ENCODE measurements around the gene CYTH2. TPM values are rescaled to one million over a fixed set of nuclear protein-coding genes. Genes with fewer than 3 reads are reported as not detected.

The CYTH2 gene
- total and polyA plus RNA-seq, 2 donors, result 32.0 to 42.4 TPM

DNA sequence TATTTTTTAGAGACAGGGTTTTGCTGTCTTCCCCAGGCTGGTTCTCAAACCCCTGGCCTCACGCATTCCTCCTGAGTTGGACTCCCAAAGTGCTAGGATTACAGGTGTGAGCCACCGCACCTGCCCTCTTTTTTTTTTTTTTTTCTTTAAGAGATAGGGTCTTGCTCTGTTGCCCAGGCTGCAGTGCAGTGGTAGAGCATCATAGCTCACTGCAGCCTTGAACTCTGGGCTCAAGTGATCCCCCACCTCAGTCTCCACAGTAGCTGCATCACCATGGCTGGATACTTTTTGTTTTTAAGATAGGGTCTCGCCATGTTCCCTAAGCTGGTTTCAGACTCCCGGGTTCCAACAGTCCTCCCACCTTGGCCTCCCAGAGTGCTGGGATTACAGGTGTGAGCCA is 12.3 kb upstream of the CYTH2 start:
- H3K27ac ChIP-seq (ENCODE audit: low read depth in 1 of 2, low read length in 1 of 2), result no peak overlapping the region
- peaks cover 45 to 48% of the 10 kb centered on the region in 2 donors for H3K36me3 ChIP-seq (ENCODE audit: control insufficient read depth in 2 of 2, insufficient read depth in 2 of 2, low read length in 1 of 2)
- H3K4me3 ChIP-seq (ENCODE audit: low read length in 2 of 2), result no peak overlapping the region
- no peaks in the 10 kb centered on the region for H3K4me1 ChIP-seq (ENCODE audit: control insufficient read depth in 2 of 2, insufficient read depth in 2 of 2, low read length in 2 of 2)
- H3K27me3 ChIP-seq (ENCODE audit: control insufficient read depth in 2 of 2, insufficient read depth in 1 of 2, low read length in 1 of 2), result no peaks in the 10 kb centered on the region
- no peak for DNase-seq (ENCODE audit: low read depth in 6 of 9, low spot score in 9 of 9)
- H3K9me3 ChIP-seq (ENCODE audit: control insufficient read depth in 2 of 2, insufficient read depth in 1 of 2, low read length in 1 of 2), result no peaks in the 10 kb centered on the region
- WGBS, result 99% methylated on average over 4 of the region's 4 CpGs

DNA sequence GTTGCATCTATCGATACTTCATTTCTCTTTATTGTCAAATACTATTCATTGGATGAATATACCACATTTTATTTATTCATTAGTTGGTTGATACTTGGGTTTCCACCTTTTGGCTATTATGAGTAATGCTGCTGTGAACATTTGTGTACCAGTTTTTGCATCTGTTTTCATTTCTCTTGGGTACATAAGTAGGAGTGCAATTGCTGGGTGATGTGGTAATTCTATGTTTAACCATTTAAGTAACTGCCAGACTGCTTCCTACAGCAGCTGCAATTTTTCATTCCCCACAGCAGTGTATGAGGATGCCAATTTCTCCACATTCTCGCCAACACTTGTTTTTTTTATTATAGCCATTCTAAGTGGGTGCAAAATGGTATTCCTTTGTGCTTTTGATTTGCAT is 11.2 kb upstream of the CYTH2 start:
- Histone ChIP-seq H3K36me3 (ENCODE audit: control insufficient read depth in 2 of 2, insufficient read depth in 2 of 2, low read length in 1 of 2) (peaks cover 37 to 38% of the 10 kb centered on the region in 2 donors), H3K27me3 (ENCODE audit: control insufficient read depth in 2 of 2, insufficient read depth in 1 of 2, low read length in 1 of 2) (no peaks in the 10 kb centered on the region), H3K27ac (ENCODE audit: low read depth in 1 of 2, low read length in 1 of 2) (no peak overlapping the region), H3K9me3 (ENCODE audit: control insufficient read depth in 2 of 2, insufficient read depth in 1 of 2, low read length in 1 of 2) (no peaks in the 10 kb centered on the region), H3K4me1 (ENCODE audit: control insufficient read depth in 2 of 2, insufficient read depth in 2 of 2, low read length in 2 of 2) (no peaks in the 10 kb centered on the region), H3K4me3 (ENCODE audit: low read length in 2 of 2) (no peak overlapping the region)
- no peak for DNase-seq (ENCODE audit: low read depth in 6 of 9, low spot score in 9 of 9)
- whole genome bisulfite sequencing, result over 99% methylated on average over 2 of the region's 2 CpGs

DNA sequence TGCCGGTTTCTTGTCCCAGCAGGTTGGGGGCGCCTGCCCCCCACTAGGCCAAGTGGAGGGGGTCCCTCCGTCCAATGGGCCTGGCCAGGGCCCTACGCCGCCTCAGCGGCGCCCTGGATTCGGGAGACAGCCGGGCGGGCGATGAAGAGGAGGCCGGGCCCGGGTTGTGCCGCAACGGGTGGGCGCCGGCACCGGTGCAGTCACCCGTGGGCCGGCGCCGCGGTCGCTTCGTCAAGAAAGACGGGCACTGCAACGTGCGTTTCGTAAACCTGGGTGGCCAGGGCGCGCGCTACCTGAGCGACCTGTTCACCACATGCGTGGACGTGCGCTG is 7.6 kb upstream of the CYTH2 start:
- no peaks in the 10 kb centered on the region for H3K9me3 ChIP-seq (ENCODE audit: control insufficient read depth in 2 of 2, insufficient read depth in 1 of 2, low read length in 1 of 2)
- DNase-seq (ENCODE audit: low read depth in 6 of 9, low spot score in 9 of 9), result no peak
- H3K27me3 ChIP-seq (ENCODE audit: control insufficient read depth in 2 of 2, insufficient read depth in 1 of 2, low read length in 1 of 2), result no peaks in the 10 kb centered on the region
- H3K36me3 ChIP-seq (ENCODE audit: control insufficient read depth in 2 of 2, insufficient read depth in 2 of 2, low read length in 1 of 2), result peaks cover 2 to 9% of the 10 kb centered on the region in 2 donors
- H3K4me1 ChIP-seq (ENCODE audit: control insufficient read depth in 2 of 2, insufficient read depth in 2 of 2, low read length in 2 of 2), result no peaks in the 10 kb centered on the region
- H3K27ac ChIP-seq (ENCODE audit: low read depth in 1 of 2, low read length in 1 of 2), result no peak overlapping the region
- H3K4me3 ChIP-seq (ENCODE audit: low read length in 2 of 2), result no peak overlapping the region
- 97% methylated on average over 36 of the region's 36 CpGs for WGBS

DNA sequence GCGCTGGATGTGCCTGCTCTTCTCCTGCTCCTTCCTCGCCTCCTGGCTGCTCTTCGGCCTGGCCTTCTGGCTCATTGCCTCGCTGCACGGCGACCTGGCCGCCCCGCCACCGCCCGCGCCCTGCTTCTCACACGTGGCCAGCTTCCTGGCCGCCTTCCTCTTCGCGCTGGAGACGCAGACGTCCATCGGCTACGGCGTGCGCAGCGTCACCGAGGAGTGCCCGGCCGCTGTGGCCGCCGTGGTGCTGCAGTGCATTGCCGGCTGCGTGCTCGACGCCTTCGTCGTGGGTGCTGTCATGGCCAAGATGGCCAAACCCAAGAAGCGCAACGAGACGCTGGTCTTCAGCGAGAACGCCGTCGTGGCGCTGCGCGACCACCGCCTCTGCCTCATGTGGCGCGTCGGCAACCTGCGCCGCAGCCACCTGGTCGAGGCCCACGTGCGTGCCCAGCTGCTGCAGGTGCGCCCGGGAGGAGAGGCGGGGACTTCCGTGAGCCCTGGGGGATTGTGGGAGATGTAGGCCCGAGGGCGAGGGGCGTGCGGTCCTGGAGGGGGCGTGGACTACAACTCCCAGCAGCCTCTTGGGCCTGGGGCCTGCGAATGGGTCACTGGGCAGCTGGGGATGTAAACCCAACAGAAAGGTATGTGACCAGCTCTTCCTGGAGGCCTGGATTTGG is 7.0 kb upstream of the CYTH2 start:
- WGBS, result 96% methylated on average over 62 of the region's 62 CpGs
- Histone ChIP-seq H3K27ac (ENCODE audit: low read depth in 1 of 2, low read length in 1 of 2) (no peak overlapping the region), H3K36me3 (ENCODE audit: control insufficient read depth in 2 of 2, insufficient read depth in 2 of 2, low read length in 1 of 2) (peaks cover 0 to 4% of the 10 kb centered on the region in 2 donors), H3K9me3 (ENCODE audit: control insufficient read depth in 2 of 2, insufficient read depth in 1 of 2, low read length in 1 of 2) (no peaks in the 10 kb centered on the region), H3K27me3 (ENCODE audit: control insufficient read depth in 2 of 2, insufficient read depth in 1 of 2, low read length in 1 of 2) (no peaks in the 10 kb centered on the region), H3K4me3 (ENCODE audit: low read length in 2 of 2) (no peak overlapping the region), H3K4me1 (ENCODE audit: control insufficient read depth in 2 of 2, insufficient read depth in 2 of 2, low read length in 2 of 2) (no peaks in the 10 kb centered on the region)
- DNase-seq (ENCODE audit: low read depth in 6 of 9, low spot score in 9 of 9), result no peak

DNA sequence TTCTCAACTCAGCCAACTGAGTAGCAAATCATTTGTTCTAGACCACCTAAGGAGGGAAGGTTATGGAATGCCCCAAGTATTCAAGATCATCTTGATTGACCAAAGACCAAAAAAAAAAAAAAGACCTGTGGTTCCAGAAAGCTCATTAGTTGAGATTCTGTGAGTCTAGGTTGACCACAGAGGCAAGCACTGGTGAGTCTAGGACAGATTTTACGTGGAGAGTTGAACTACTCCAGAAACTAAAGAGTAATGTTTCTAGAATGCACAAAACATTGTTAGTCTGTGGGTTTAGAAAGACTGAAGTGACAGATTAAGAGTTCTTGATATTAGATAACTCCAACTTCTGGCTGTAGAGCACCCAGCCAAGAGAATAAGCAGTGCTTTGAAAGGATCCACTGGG is 4.0 kb upstream of the CYTH2 start:
- 98% methylated on average over 1 of the region's 1 CpG for WGBS

DNA sequence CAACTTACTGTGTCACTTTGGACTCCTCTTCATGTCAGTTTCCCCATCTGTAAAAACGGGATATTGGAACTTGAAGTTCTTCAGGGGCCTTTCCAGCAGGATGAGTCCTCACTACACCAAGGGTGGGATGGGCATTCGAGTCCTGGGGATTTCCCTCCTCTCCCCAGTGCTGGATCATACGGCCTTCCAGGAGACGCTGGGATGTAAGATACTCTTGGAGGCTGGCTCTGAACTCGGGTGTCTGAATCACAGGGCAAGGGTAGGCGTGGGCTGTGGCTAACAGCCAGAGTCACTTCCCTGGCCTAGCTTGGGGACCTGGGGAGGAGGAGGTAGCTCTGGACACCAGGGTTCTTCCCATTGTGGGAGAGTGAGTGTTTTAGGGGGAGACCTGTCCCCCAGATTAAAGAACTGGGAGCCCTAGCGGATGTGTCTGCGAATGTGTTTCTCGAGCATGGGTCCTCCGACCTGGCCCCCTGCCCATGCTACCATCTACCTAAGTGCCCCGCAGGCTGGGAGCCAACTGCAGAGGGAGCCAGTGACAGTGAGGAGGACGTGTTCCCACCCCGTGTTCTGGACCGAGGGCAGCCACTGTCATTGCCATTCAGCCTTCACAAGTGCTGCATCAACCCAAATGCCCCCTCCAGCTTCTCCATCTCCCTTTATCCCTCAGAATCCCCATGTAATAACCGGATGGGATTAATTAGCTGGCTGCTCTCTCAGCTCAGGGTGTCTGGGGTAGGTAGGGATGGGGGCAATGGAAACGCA is 2.4 kb upstream of the CYTH2 start:
- no peak overlapping the region for H3K27ac ChIP-seq (ENCODE audit: low read depth in 1 of 2, low read length in 1 of 2)
- peaks cover 15 to 20% of the 10 kb centered on the region in 2 donors for H3K4me1 ChIP-seq (ENCODE audit: control insufficient read depth in 2 of 2, insufficient read depth in 2 of 2, low read length in 2 of 2)
- DNase-seq (ENCODE audit: low read depth in 6 of 9, low spot score in 9 of 9), result no peak
- H3K27me3 ChIP-seq (ENCODE audit: control insufficient read depth in 2 of 2, insufficient read depth in 1 of 2, low read length in 1 of 2), result no peaks in the 10 kb centered on the region
- 92% methylated on average over 16 of the region's 16 CpGs for WGBS
- no peaks in the 10 kb centered on the region for H3K9me3 ChIP-seq (ENCODE audit: control insufficient read depth in 2 of 2, insufficient read depth in 1 of 2, low read length in 1 of 2)
- no peak overlapping the region for H3K4me3 ChIP-seq (ENCODE audit: low read length in 2 of 2)
- peaks cover 15 to 16% of the 10 kb centered on the region in 2 donors for H3K36me3 ChIP-seq (ENCODE audit: control insufficient read depth in 2 of 2, insufficient read depth in 2 of 2, low read length in 1 of 2)

More for the DNA sequence above, 4.0 kb upstream of the CYTH2 start:
- H3K27ac ChIP-seq (ENCODE audit: low read depth in 1 of 2, low read length in 1 of 2), result no peak overlapping the region
- peaks cover 0 to under 1% of the 10 kb centered on the region in 2 donors for H3K36me3 ChIP-seq (ENCODE audit: control insufficient read depth in 2 of 2, insufficient read depth in 2 of 2, low read length in 1 of 2)
- no peak for DNase-seq (ENCODE audit: low read depth in 6 of 9, low spot score in 9 of 9)
- no peak overlapping the region for H3K4me3 ChIP-seq (ENCODE audit: low read length in 2 of 2)
- no peaks in the 10 kb centered on the region for H3K9me3 ChIP-seq (ENCODE audit: control insufficient read depth in 2 of 2, insufficient read depth in 1 of 2, low read length in 1 of 2)
- H3K4me1 ChIP-seq (ENCODE audit: control insufficient read depth in 2 of 2, insufficient read depth in 2 of 2, low read length in 2 of 2), result peaks cover 9 to 12% of the 10 kb centered on the region in 2 donors
- no peaks in the 10 kb centered on the region for H3K27me3 ChIP-seq (ENCODE audit: control insufficient read depth in 2 of 2, insufficient read depth in 1 of 2, low read length in 1 of 2)

DNA sequence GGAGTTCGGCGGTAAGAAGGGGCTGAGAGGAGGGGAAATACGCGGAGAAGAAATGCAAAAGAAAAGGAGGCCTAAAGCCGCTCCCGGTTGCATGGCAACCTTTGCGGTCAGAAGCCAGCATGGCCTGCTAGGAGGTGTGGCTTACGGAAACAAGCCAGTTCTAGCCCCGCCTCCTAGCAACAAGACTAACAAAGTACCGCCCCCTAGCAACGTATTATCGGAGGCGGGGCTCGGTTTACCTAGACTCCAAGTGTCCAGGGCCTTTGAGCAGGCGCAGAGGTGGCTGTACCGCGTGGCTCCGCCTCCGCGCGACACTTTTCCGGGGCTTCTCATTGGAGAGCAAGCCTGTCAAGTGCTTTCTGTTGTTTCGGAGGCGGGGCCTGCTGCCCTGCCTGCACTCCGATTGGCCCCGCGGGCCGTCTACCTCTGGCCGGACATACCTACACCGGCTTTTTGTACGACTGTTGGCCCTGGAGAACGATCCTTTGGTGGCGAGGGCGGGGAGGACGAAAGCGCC is 339 bp upstream of the CYTH2 start:
- no peaks in the 10 kb centered on the region for H3K9me3 ChIP-seq (ENCODE audit: control insufficient read depth in 2 of 2, insufficient read depth in 1 of 2, low read length in 1 of 2)
- H3K4me3 ChIP-seq (ENCODE audit: low read length in 2 of 2), result peak overlapping the region; percentile 84 to 88
- H3K27me3 ChIP-seq (ENCODE audit: control insufficient read depth in 2 of 2, insufficient read depth in 1 of 2, low read length in 1 of 2), result no peaks in the 10 kb centered on the region
- peaks cover 15 to 24% of the 10 kb centered on the region in 2 donors for H3K4me1 ChIP-seq (ENCODE audit: control insufficient read depth in 2 of 2, insufficient read depth in 2 of 2, low read length in 2 of 2)
- H3K27ac ChIP-seq (ENCODE audit: low read depth in 1 of 2, low read length in 1 of 2), result peak overlapping the region; percentile 43 to 92
- WGBS, result under 1% methylated on average over 36 of the region's 36 CpGs
- H3K36me3 ChIP-seq (ENCODE audit: control insufficient read depth in 2 of 2, insufficient read depth in 2 of 2, low read length in 1 of 2), result peaks cover 36 to 37% of the 10 kb centered on the region in 2 donors
- peak; percentile 100 for DNase-seq (ENCODE audit: low read depth in 6 of 9, low spot score in 9 of 9)

DNA sequence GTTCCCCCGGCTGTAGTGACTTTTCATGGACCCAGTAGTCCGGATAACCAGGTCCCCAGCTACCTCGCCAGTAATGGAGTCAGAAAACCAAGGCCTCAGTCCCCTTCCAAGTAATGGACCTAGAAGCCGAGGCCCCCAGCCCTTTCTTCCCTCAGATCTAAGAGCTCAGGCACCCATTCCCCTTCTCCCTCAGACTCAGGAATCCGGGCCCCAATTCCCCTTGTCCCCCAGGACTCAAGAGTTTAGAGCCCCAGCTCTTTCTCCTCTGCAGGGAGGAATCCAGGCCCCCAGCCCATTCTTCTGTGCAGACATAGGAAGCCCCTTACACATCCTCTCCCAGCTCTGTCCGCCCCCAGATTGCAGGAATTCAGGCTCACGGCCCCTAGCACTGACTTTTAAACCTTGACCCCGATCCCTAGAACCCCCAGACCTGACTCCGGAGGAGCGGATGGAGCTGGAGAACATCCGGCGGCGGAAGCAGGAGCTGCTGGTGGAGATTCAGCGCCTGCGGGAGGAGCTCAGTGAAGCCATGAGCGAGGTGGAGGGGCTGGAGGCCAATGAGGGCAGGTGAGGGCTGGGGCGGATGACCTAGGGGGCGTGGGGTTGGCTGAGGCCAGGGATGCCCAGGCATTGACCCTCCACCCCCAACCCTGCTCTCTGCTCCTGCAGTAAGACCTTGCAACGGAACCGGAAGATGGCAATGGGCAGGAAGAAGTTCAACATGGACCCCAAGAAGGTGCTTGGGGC is 938 bp downstream of the CYTH2 start:
- H3K36me3 ChIP-seq (ENCODE audit: control insufficient read depth in 2 of 2, insufficient read depth in 2 of 2, low read length in 1 of 2), result peaks cover 49 to 50% of the 10 kb centered on the region in 2 donors
- H3K4me1 ChIP-seq (ENCODE audit: control insufficient read depth in 2 of 2, insufficient read depth in 2 of 2, low read length in 2 of 2), result peaks cover 28 to 37% of the 10 kb centered on the region in 2 donors
- peak overlapping the region; percentile 84 to 88 for H3K4me3 ChIP-seq (ENCODE audit: low read length in 2 of 2)
- DNase-seq (ENCODE audit: low read depth in 6 of 9, low spot score in 9 of 9), result no peak
- H3K27ac ChIP-seq (ENCODE audit: low read depth in 1 of 2, low read length in 1 of 2), result peak overlapping the region; percentile 41 to 43
- no peaks in the 10 kb centered on the region for H3K9me3 ChIP-seq (ENCODE audit: control insufficient read depth in 2 of 2, insufficient read depth in 1 of 2, low read length in 1 of 2)
- H3K27me3 ChIP-seq (ENCODE audit: control insufficient read depth in 2 of 2, insufficient read depth in 1 of 2, low read length in 1 of 2), result no peaks in the 10 kb centered on the region
- 73% methylated on average over 20 of the region's 20 CpGs for WGBS

DNA sequence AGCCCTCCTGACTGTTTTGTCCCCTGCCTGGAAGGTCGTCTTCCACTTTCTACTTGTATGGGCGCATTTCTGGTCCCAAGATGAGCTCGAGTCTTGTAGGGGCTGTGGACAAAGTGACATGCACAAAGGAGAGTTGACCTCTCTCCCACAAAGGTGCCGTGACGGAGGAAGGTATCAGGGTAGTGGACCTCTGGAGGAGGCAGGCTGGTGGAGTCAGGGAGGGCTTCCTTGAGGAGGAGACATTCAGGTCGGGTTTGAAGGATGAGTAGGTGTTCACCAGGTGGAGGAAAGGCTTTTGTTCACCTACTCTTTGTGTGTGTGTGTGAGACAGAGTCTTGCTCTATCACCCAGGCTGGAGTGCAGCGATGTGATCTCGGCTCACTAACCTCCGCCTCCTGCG is 1.7 kb downstream of the CYTH2 start:
- H3K36me3 ChIP-seq (ENCODE audit: control insufficient read depth in 2 of 2, insufficient read depth in 2 of 2, low read length in 1 of 2), result peaks cover 56% of the 10 kb centered on the region in 2 donors
- H3K27ac ChIP-seq (ENCODE audit: low read depth in 1 of 2, low read length in 1 of 2), result no peak overlapping the region
- H3K4me3 ChIP-seq (ENCODE audit: low read length in 2 of 2), result no peak overlapping the region
- WGBS, result 96% methylated on average over 10 of the region's 10 CpGs
- DNase-seq (ENCODE audit: low read depth in 6 of 9, low spot score in 9 of 9), result no peak
- peaks cover 0 to 5% of the 10 kb centered on the region in 2 donors for H3K9me3 ChIP-seq (ENCODE audit: control insufficient read depth in 2 of 2, insufficient read depth in 1 of 2, low read length in 1 of 2)
- peaks cover 36 to 45% of the 10 kb centered on the region in 2 donors for H3K4me1 ChIP-seq (ENCODE audit: control insufficient read depth in 2 of 2, insufficient read depth in 2 of 2, low read length in 2 of 2)
- H3K27me3 ChIP-seq (ENCODE audit: control insufficient read depth in 2 of 2, insufficient read depth in 1 of 2, low read length in 1 of 2), result no peaks in the 10 kb centered on the region

Data from thymus (tissue), 11 donors.